Endothelial cell of umbilical vein (primary cell): ENCODE results near the gene DRAM1. TPM values are rescaled to one million over a fixed set of nuclear protein-coding genes. Genes with fewer than 3 reads are reported as not detected.
A peak's percentile ranks its signal among the peaks of the same experiment; 100 is the strongest.

Experiments used
- BruUV-seq: library from RNA; stranded (reverse); fragments of 400-500 nt; replicated peaks from 2 replicates; lab custom pipeline; 2021; lab: Mats Ljungman, UMichigan
- CTCF ChIA-PET: fragments of 300-600, 350-600 bp; sonication (Branson Sonifier 250); formaldehyde crosslinking; loops from one replicate; lab custom pipeline; 2021; ENCODE audit warnings: antibody characterized with exemption, inconsistent platforms; lab: Charles Lee
- POLR2A ChIA-PET: fragments of 300-600, 350-600 bp; sonication (Branson Sonifier 250); formaldehyde crosslinking; loops from one replicate; lab custom pipeline; 2021; ENCODE audit warnings: antibody characterized with exemption, inconsistent platforms; lab: Charles Lee
- DNase-seq: peaks from one replicate; pipeline ENCODE4 v3.0.0-alpha.2; 2011; ENCODE audit warnings: low read depth, low spot score
- FAIRE-seq: peaks from 2 replicates; lab custom pipeline; 2011; peaks lifted over from hg19 to GRCh38; lab: Jason Lieb, UNC
- H2AFZ ChIP-seq: 2 replicates; pipeline ENCODE4 v1.6.0; 2012; ENCODE audit warnings: low read depth, low read length, control low read depth, inconsistent platforms
- H3K27ac ChIP-seq: 2 replicates; pipeline ENCODE4 v1.5.1; 2011; ENCODE audit warnings: low read depth, mild to moderate bottlenecking, control low read depth, low read length, moderate library complexity; ENCODE audit not compliant: insufficient read depth
- H3K27me3 ChIP-seq, 2 experiments: 2 replicates each; pipeline versions ENCODE4 v1.6.0 to v1.6.1; 2011; ENCODE audit warnings: low read length in 2 of 2, mixed read lengths in 1 of 2; ENCODE audit not compliant: control insufficient read depth in 2 of 2, insufficient read depth in 2 of 2
- H3K36me3 ChIP-seq, 2 experiments: 2 replicates in 1 of 2; 3 replicates in 1 of 2; pipeline ENCODE4 v1.5.1; 2011; ENCODE audit warnings: low read length in 2 of 2, mild to moderate bottlenecking in 1 of 2, moderate library complexity in 1 of 2; ENCODE audit not compliant: control insufficient read depth in 2 of 2, insufficient read depth in 2 of 2; ENCODE audit errors: extremely low read depth in 1 of 2
- H3K4me1 ChIP-seq: 3 replicates; pipeline ENCODE4 v1.5.1; 2011; ENCODE audit warnings: mild to moderate bottlenecking, low read length; ENCODE audit not compliant: control insufficient read depth, insufficient read depth; ENCODE audit errors: extremely low read depth
- H3K4me2 ChIP-seq: 2 replicates; pipeline ENCODE4 v1.6.1; 2011; ENCODE audit warnings: low read length, control low read depth, mixed read lengths; ENCODE audit not compliant: insufficient read depth
- H3K4me3 ChIP-seq, 3 experiments: fragments of 200-600 bp in 1 of 3; sonication (generic), shearing (Covaris generic) in 1 of 3; replicated peaks in 1 of 3; 2 replicates each; pipeline ENCODE4 v1.5.1; 2011 to 2016; ENCODE audit warnings: control low read depth in 3 of 3, low read length in 3 of 3, mild to moderate bottlenecking in 2 of 3, inconsistent platforms in 1 of 3, low read depth in 1 of 3, moderate library complexity in 1 of 3; ENCODE audit not compliant: insufficient read depth in 1 of 3
- H3K79me2 ChIP-seq: 2 replicates; pipeline ENCODE4 v1.6.0; 2012; ENCODE audit warnings: low read length, inconsistent platforms; ENCODE audit not compliant: control insufficient read depth, insufficient read depth
- H3K9ac ChIP-seq: replicated peaks from 2 replicates; pipeline ENCODE3; 2011; ENCODE audit warnings: low read length, control low read depth; ENCODE audit not compliant: insufficient read depth; ENCODE audit errors: extremely low read depth
- H3K9me1 ChIP-seq: replicated peaks from 3 replicates; pipeline ENCODE4 v1.6.0; 2011; ENCODE audit warnings: mild to moderate bottlenecking, low read length; ENCODE audit not compliant: control insufficient read depth, insufficient read depth; ENCODE audit errors: extremely low read depth
- H3K9me3 ChIP-seq: replicated peaks from 2 replicates; pipeline ENCODE4 v1.5.1; 2012; ENCODE audit warnings: low read length, inconsistent platforms; ENCODE audit not compliant: control insufficient read depth, insufficient read depth
- H4K20me1 ChIP-seq: replicated peaks from 2 replicates; pipeline ENCODE3; 2011; ENCODE audit warnings: mild to moderate bottlenecking, low read length; ENCODE audit not compliant: control insufficient read depth, insufficient read depth; ENCODE audit errors: extremely low read depth
- CTCF ChIP-seq, 2 donors: IDR thresholded peaks; 1 replicate in 1 of 2; 2 replicates in 1 of 2; pipeline ENCODE4 v1.5.1; 2011; ENCODE audit warnings: low read length in 2 of 2, mild to moderate bottlenecking in 2 of 2, moderate library complexity in 2 of 2, control low read depth in 1 of 2, inconsistent platforms in 1 of 2, low read depth in 1 of 2; ENCODE audit not compliant: insufficient read depth in 1 of 2; ENCODE audit errors: extremely low read depth in 1 of 2
- EZH2 ChIP-seq: IDR thresholded peaks from 2 replicates; pipeline ENCODE4 v1.6.1; 2012; ENCODE audit warnings: borderline replicate concordance, low read depth, mild to moderate bottlenecking, moderate library complexity, low read length, inconsistent platforms; ENCODE audit not compliant: severe bottlenecking
- FOS ChIP-seq: IDR thresholded peaks from 2 replicates; pipeline ENCODE4 v1.6.1; 2011; ENCODE audit warnings: mild to moderate bottlenecking, low read length, moderate library complexity, borderline replicate concordance; ENCODE audit not compliant: insufficient read depth
- GATA2 ChIP-seq: IDR thresholded peaks from 2 replicates; pipeline ENCODE4 v1.7.0; 2011; ENCODE audit warnings: low read depth, mild to moderate bottlenecking, moderate library complexity, mixed read lengths, low read length; ENCODE audit not compliant: insufficient read length, insufficient read depth
- JUN ChIP-seq: IDR thresholded peaks from 2 replicates; pipeline ENCODE4 v1.6.1; 2011; ENCODE audit warnings: borderline replicate concordance, low read depth; ENCODE audit not compliant: insufficient read length, insufficient read depth
- MAX ChIP-seq: IDR thresholded peaks from 2 replicates; pipeline ENCODE4 v1.6.1; 2011; ENCODE audit not compliant: insufficient read depth, insufficient read length
- MYC ChIP-seq: IDR thresholded peaks from one replicate; pipeline ENCODE4 v1.6.1; 2011; ENCODE audit warnings: mild to moderate bottlenecking, low read depth, low read length
- POLR2A ChIP-seq: IDR thresholded peaks from 2 replicates; pipeline ENCODE4 v1.6.1; 2012; ENCODE audit warnings: low read depth, mild to moderate bottlenecking, control low read depth, low read length
- POLR2AphosphoS5 ChIP-seq: IDR thresholded peaks from 2 replicates; pipeline ENCODE4 v1.6.1; 2012; ENCODE audit warnings: low read depth, mild to moderate bottlenecking, control low read depth, low read length, moderate library complexity; ENCODE audit not compliant: insufficient read depth
- dilution Hi-C: fragments of 300-500 bp; cut with MboI; formaldehyde crosslinking; loops from one replicate; pipeline ENCODE4 v1.15.0; 2019; ENCODE audit warnings: low sequenced_read_pairs; ENCODE audit not compliant: extremely low pct_ligation_motif_present
- intact Hi-C: fragments of 100-400 bp; cut with micrococcal nuclease; formaldehyde crosslinking; loops from one replicate; pipeline ENCODE4 v1.10.0; 2022
- polyA plus RNA-seq, 4 experiments: library from polyadenylated mRNA; depleted of rRNA in 3 of 4; stranded (reverse) in 3 of 4; unstranded in 1 of 4; fragments of >200 nt; gene quantifications; 2 replicates each; pipeline versions ENCODE4 v1.2.1 to v1.2.3, GENCODE V29; 2011 to 2012; ENCODE audit warnings: missing spikeins in 1 of 4
- total RNA-seq: library from RNA; stranded (reverse); gene quantifications from 2 replicates; pipeline ENCODE4 v1.2.3, GENCODE V29; 2021

Gene DRAM1
- total and polyA plus RNA-seq, 2 donors (not counting 3 experiments of a cell fraction or from before 2014, with no cell fraction given), result 24.6 to 46.3 TPM

- peak overlapping the region; percentile 5 to 76 (median 55) for H3K4me3 ChIP-seq
- H3K9me1 ChIP-seq, result no peaks in the 10 kb centered on the region
- dilution Hi-C loops, result no loop called here
- H3K4me1 ChIP-seq, result peaks cover 26% of the 10 kb centered on the region
- TF ChIP-seq JUN, result no peak
- no peak for TF ChIP-seq MAX
- TF ChIP-seq POLR2AphosphoS5, result no peak
- TF ChIP-seq POLR2A, result no peak
- no peak for TF ChIP-seq EZH2
- TF ChIP-seq CTCF (IDR thresholded peaks at IDR 0.05; ENCODE audit: extremely low read depth in 1 of 2, insufficient read depth in 1 of 2, low read depth in 1 of 2, low read length in 2 of 2), result no peak
- no peak for TF ChIP-seq GATA2
- no peak for TF ChIP-seq FOS
- no peak for TF ChIP-seq MYC
- peak overlapping the region; percentile 93 for H3K27ac ChIP-seq
- H3K79me2 ChIP-seq, result peaks cover 32% of the 10 kb centered on the region
- H3K36me3 ChIP-seq, result peaks cover 0 to 2% of the 10 kb centered on the region in 2 experiments
- peak; percentile 48 for FAIRE-seq
- H4K20me1 ChIP-seq, result no peaks in the 10 kb centered on the region
- peak overlapping the region; percentile 87 for H2AFZ ChIP-seq
- DNase-seq, result peak; percentile 58
- POLR2A ChIA-PET, result interaction anchor here (1.1 to 1.7 kb wide), 2 partner anchors 13 to 38 kb away, joined by 3 to 16 read pairs; no protein-coding TSS in a partner anchor
- no peaks in the 10 kb centered on the region for H3K27me3 ChIP-seq
- intact Hi-C loops, result loop anchor here (1.0 to 10.0 kb wide), 3 partner anchors 39 to 306 kb away; partner anchors contain the start of gene WASHC3
- CTCF ChIA-PET, result interaction anchor here (0.8 to 1.2 kb wide), 3 partner anchors 13 to 47 kb away, joined by 3 to 11 read pairs (median 3); partner anchors contain the start of gene GNPTAB
- peak overlapping the region; percentile 82 for H3K4me2 ChIP-seq
- peak overlapping the region; percentile 93 for H3K9ac ChIP-seq
- BruUV-seq, result TSS peak; percentile 29
- H3K9me3 ChIP-seq, result no peaks in the 10 kb centered on the region
Measured at GRCh38 chr12:101878243-101878821, 952 bp downstream of the DRAM1 start.
